Measurements from ENCODE around the gene SHC2.

The SHC2 gene

DNA sequence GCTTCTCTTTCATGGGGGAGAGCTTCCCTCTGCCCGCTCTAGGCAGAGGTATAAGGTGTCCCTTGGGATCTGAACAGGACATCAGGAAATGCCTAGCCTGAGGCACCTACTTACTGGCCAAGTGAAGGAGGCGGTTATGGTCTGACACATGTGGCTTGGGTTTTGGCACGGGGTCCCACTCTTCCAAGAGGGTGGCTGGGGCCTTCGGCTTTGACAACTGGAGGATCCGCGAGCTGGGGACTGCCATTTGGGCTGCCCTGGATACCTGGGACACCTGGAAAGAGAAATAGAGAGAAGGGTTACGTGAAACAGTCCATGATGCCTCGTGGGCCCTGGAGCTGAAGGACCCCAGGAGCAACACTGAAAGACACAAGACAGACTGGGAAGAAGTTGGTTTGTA lies 93.9 kb downstream of the SHC2 start:
- DNase-seq (ENCODE audit: insufficient read length) (no peak), FAIRE-seq (no peak)
- TF ChIP-seq TAF1 (IDR thresholded peaks at IDR 0.05; ENCODE audit: borderline replicate concordance, low read depth, low read length): no peak
- TF ChIP-seq POLR2A (IDR thresholded peaks at IDR 0.05; ENCODE audit: low read depth, low read length): no peak
- no peak for TF ChIP-seq POLR2AphosphoS5 (IDR thresholded peaks at IDR 0.05; ENCODE audit: low read depth, low read length)

Data from GM12892 (cell line).